Islet precursor cell (in vitro differentiated cells): ENCODE measurements around the gene STK16.
"Not testable (repeated sequence)": the region's sequence is repeated elsewhere in the genome, so short reads cannot be mapped to it uniquely, and the experiment has no call there.

Experiments
- DNase-seq: peaks from one replicate; pipeline ENCODE4 v3.0.0-alpha.2; 2018

The STK16 gene

GRCh38 chr2:219246559-219246958 lies 1.3 kb downstream of the STK16 start:
- DNase-seq = no peak

GRCh38 chr2:219247678-219248642 lies 2.7 kb downstream of the STK16 start:
- DNase-seq = no peak

GRCh38 chr2:219248845-219249202 lies 3.5 kb downstream of the STK16 start:
- no peak for DNase-seq

- peak; percentile 61 for DNase-seq
Measured at GRCh38 chr2:219249203-219249980, 4.1 kb downstream of the STK16 start.

- no peak for DNase-seq
Measured at GRCh38 chr2:219250049-219250781, 4.9 kb downstream of the STK16 start.

- no peak for DNase-seq
Measured at GRCh38 chr2:219251656-219252055, 6.4 kb downstream of the STK16 start.

- no peak for DNase-seq
Measured at GRCh38 chr2:219252084-219252483, 6.8 kb downstream of the STK16 start.

GRCh38 chr2:219252570-219252899 lies 7.3 kb downstream of the STK16 start:
- DNase-seq = no peak

- peak; percentile 65 for DNase-seq
Measured at GRCh38 chr2:219252900-219253752, 7.8 kb downstream of the STK16 start, which contains the start of gene TUBA4B. TUBA4B (plus strand) TSS chr2:219253243; CDS start chr2:219253408, 165 bp downstream.

- peak; percentile 79 for DNase-seq
Measured at GRCh38 chr2:219253753-219254589, 8.7 kb downstream of the STK16 start, which contains the start of gene TUBA4A. TUBA4A (minus strand) TSS chr2:219253918; CDS start chr2:219253858, 60 bp downstream.

- no peak for DNase-seq
Measured at GRCh38 chr2:219254590-219255201, 9.4 kb downstream of the STK16 start.

- DNase-seq = not testable (repeated sequence)
Measured at GRCh38 chr2:219258942-219259341, 13.7 kb downstream of the STK16 start.

- no peak for DNase-seq
Measured at GRCh38 chr2:219261024-219261855, 16.0 kb downstream of the STK16 start.

- DNase-seq = no peak
Measured at GRCh38 chr2:219266232-219266631, 21.0 kb downstream of the STK16 start.

- no peak for DNase-seq
Measured at GRCh38 chr2:219266886-219267285, 21.6 kb downstream of the STK16 start.

- no peak for DNase-seq
Measured at GRCh38 chr2:219268294-219268693, 23.0 kb downstream of the STK16 start.

- no peak for DNase-seq
Measured at GRCh38 chr2:219269362-219270054, 24.2 kb downstream of the STK16 start.

GRCh38 chr2:219270055-219270372 lies 24.7 kb downstream of the STK16 start:
- DNase-seq = no peak

- DNase-seq = no peak
Measured at GRCh38 chr2:219271021-219271420, 25.7 kb downstream of the STK16 start.
